ENCODE measurements around the gene MCCD1.
"Not testable (repeated sequence)": the region's sequence is repeated elsewhere in the genome, so short reads cannot be mapped to it uniquely, and the experiment has no call there.

MCCD1 gene, protein sequence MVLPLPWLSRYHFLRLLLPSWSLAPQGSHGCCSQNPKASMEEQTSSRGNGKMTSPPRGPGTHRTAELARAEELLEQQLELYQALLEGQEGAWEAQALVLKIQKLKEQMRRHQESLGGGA

DNA sequence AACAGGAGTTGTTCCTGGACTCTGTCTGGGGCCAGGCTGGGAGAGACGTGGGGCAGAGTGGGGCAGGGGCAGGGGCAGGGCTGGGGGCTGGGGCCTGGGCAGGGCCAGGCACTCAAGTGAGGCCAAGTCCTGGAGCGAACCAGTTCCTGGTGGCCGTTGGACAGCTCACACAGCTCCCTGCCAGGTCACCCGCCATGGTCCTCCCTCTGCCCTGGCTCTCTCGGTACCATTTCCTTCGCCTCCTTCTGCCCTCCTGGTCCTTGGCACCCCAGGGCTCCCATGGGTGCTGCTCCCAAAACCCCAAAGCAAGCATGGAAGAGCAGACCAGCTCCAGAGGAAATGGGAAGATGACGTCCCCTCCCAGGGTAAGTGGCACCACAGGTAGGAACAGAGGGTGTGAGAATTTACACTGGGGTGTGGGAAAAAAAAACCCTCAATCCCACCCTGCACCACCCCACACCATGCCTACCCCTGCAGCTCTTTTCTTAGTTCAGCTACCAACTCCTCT lies at the start of gene MCCD1:
TSS of gene MCCD1 (plus strand) at position 142 of the 508 bp plus-strand sequence. CDS start at position 195, 53 bp downstream.
- no peak for DNase-seq

DNA sequence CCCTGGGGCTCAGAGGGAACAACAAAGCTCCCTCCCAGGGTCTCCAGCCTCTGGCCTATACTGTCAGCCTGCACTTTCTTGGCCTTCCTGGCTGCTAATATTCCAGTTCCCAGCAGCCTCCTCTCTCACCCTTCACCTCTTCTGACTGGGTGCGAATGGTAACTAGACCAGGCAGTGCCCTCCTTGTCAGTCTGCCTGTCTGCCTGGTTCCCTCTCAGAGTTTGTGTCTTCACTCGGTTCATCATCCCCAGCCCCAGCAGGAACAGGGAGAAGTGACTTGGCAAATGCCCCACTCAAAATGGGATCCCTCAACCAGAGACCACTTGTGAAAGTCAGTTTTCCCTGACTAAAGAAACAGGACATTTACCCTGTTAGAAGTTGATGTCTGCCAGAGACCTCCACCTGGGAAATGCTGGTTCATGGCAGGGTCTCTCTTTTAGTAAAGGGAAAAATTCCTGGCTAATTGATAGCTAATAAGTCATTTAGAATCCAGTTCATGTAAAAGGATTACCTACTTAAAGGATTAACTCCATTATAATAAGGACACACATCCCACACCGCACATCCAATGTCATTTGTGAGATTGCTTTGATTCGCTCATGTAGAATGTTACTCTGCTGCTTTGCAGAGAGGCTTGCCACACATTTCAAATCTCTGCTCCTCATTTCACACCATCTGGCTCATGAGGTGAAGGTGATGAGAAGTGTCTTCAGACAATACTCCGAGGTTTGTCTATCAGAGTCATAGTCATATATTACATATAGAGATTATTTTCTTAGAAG lies 49.4 kb upstream of the MCCD1 start:
- DNase-seq = no peak

DNA sequence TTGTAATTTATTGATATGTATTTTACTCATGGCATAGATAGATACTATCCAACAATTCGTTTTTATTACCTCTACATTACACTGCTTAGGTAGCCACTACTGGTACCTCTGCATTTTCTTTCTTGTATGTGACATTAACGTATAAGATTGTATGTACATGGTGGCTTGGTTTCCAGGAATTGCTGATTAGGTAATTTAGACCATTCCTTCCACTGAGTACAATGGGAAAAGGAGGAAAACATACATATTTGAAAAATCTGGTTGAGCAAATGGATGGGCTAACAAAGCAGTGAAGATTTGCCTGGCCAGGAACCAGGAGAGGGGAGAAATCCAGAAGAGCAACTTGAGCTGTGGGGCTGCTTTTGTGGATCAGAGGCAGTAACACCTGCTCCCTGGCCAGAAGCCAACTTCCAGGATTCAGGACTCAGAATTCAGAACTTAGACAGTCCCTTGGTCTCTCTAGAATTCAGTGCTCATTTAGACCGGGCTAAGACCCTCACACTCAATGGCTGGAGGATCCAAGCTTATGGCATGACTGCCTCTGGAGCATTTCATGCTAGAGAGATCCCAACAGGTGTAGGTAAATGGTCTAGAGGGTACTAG lies 48.7 kb upstream of the MCCD1 start:
- no peak for DNase-seq

DNA sequence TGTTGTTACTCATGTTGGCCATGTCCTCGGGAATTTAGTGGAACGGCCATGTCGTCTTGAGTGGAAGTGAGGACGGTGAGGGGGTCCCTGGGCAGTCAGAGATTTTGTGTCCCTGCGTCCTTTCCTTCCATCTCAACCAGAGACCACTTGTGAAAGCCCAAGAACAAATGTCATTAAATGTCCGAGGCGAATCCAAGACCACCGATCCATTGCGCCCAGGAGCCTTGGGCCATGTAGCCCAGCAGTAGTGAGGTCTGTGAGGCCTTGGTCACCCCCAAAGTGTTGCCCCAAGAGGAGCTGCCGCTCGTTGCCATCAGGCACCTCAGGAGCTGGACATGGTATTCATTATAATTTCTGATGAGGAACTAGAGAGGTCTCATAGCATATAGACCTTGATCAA lies 48.2 kb upstream of the MCCD1 start:
- no peak for DNase-seq

DNA sequence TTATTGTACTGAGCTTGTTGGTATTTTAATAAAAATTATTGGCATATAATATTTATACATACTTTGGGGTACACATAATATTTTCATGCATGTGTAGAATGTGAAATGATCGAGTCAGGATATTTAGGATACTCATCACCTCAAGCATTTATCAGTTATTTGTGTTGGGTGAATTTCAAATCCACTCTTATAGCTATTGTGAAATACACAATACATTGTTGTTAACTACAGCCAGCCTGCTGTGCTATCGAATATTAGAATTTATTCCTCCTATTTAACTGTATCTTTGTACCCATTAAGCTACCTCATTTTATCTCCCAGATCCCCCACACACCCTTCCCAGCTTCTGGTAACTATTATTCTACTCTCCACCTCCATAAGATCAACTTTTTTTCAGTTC lies 45.4 kb upstream of the MCCD1 start:
- no peak for DNase-seq

DNA sequence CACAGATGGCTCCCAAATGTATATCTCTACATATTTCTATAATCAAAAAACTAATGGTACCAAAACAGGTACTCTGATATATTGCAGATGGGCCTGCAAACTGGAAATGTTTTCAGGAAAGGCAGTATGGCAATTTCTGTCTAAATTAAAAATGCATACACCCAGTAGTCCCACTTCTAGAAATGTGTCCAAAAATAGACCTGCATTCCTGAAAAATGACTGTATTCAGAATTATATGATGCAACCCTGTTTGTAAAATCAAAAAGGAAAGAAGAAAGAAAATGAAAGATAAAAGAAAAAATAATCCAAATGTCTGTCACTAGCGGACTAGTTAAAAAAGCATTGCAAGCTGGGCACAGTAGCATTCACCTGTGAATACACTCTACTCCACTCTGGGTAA lies 43.7 kb upstream of the MCCD1 start:
- no peak for DNase-seq

DNA sequence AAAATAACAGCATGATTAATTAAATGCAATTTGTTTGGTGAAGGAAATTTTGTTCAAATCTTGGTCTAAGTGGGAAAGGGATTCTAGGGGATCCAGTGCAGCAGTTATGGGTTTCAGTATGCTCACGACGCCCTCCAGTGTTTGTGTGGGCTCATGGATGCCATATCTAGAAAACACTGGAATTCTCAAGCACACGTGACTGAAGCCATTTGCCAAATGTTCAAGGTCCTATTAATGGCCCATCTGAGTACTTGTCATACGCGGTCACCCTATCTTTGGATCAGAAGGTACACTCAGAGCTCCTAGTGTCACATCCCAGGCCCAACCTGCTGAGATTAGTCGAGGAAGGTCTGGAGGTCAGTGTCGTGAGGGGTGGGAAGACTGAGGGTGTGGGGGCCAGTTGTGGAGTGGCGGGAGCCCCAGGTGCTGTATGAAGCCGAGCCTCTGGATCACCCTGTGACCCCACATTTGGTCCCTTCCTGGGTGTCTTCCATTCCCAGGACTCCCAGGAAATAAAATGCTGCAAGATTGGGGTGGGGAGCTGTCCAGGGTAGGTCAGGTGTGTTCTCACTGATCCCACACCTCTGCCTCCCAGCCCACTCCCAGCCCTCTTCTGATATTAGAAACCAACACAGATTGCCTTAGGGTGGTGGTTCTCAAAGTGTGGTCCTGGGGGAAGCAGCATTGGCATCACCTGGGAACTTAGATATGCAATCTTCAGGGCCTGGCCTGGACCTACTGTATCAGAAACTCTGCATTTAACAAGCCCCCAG lies 42.5 kb upstream of the MCCD1 start:
- DNase-seq = not testable (repeated sequence)

DNA sequence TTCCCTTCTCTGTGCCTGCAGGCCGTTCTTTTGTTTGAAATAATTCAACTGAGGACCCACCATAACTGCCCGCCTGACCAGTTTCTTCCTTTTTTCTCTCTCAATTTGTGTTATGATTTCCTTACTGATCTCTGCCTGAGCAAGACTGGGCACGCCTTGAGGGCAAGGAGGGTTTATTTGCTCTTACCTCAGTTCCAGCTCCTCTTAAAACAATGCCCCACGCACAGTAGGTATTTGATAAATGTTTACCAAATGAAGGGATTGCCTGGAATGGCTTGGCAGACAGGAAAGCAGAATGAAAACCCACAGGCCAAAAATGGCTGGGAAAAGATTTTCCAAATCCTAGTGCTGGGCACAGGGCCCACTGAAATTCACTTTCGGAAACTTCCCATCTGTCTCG lies 41.1 kb upstream of the MCCD1 start:
- DNase-seq = not testable (repeated sequence)

DNA sequence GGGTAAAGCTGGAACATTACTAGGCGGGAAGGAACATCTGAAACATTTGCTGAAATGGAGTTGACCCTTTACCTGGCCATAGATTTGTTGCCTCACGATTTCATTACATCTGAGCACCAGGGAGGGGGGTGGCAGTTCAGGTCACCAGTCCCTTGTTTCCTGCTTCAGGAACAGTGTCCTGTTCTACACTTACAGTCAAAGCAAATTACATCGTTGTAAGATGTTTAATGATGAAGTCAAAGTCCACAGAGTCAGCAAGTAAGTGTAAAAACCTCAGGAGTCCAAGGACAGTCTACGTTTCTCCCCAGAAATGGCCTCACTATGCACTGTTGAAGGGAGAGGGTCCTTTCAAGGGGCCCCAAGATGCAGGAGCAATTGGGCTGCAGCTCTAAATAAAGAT lies 39.7 kb upstream of the MCCD1 start:
- no peak for DNase-seq

DNA sequence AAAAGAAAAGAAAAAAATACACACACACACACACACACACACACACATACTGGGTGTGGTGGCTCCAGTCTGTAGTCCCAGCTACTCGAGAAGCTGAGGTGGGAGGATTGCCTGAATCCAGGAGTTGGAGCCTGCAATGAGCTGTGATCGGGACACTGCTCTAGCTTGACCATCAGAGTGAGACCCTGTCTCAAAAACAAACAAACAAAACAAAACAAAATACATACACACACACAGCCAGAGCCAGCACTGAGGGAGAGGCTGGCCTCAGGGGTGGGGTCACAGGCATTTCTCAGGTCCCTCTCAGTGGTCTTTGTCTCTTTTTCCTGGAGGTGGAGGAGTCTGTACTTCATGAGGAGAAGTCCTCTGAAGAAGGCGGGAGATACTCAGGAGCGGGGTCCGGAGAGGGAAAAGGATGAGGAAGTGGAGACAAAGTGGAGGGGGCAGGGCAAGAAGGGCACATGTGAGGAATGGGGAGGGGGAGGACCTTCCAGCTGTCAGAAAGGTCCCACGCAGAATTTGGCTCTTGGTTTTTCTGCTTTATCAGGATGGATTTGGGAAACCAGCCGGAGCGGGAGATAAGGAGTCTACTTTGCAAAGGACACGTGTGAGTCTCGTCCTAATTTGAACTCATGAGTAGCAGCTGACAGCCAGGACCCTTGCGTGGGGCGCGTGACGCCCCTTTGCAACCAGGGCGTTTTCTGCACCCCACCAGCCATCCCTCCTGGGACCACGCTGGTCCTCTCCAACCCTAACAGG lies 38.5 kb upstream of the MCCD1 start:
- DNase-seq = no peak

DNA sequence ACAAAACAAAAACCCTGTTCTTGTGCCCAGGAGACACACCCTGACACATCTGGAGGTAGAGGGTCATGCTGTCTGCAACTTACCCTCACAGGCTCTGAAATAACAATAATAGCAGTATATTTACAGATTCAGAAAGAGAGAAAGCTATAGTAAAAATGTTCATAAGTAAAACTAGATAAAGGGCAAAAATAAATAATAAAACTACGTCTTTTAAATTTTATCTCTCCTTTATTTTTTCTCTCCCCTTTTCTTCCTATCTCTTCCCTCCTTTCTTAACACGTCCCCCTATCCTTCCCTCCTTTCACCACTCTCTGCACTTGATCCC lies 35.2 kb upstream of the MCCD1 start:
- DNase-seq = not testable (repeated sequence)

DNA sequence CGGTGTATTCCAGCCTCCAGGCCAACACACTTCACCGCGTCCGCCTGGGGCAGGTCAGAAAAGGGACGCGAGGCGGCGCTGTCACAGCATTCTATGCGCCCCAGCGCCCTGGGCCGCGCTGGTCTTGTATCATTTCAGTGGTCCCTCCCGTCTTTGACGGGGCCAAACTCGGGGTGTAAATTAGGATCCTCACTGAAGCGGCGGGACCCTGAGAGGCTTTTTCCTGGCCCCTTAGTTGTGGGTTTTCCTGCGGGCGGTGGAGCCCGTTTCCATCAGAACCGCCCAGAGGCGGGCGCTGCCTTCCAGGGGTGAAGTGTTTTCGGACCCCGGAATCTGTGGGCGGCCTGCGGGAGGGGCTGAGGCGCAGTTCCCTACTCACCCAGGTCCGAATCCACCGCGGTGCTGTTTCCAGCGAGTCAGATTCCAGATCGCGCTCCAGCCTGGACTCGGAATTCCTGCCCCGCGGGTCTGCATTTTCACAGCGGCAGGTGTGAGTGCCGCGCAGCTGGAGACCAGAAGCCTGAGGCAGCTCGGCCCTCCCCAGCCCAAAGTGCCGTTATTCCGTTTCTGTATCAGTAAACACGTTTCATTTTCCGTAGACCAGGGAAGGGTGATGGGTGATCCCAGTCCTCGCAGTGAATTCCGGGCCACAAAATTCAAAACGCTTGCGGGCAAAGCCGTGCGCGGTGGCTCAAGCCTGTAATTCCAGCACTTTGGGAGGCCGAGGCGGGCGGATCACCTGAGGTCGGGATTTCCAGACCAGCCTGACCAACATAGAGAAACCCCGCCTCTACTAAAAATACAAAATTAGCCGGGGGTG lies 34.7 kb upstream of the MCCD1 start:
- peak; percentile 69 to 77 for DNase-seq

DNA sequence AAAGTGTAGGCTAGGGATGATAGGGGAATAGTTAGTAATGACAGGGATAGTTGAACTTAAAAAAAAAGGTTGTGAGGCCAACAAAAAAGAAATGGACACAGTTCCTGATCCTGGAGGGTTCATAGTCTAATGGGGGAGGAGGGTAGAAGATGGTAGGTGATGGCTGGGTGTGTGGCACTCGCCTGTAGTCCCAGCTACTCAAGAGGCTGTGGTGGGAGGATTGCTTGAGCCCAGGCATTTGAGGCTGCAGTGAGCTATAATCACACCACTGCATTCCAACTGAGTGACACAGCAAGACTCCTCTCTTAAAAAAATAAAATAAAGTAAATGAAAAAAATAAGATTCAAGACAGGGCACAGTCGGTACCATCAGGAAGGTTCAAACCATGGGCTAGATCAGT lies 33.2 kb upstream of the MCCD1 start:
- DNase-seq = no peak

DNA sequence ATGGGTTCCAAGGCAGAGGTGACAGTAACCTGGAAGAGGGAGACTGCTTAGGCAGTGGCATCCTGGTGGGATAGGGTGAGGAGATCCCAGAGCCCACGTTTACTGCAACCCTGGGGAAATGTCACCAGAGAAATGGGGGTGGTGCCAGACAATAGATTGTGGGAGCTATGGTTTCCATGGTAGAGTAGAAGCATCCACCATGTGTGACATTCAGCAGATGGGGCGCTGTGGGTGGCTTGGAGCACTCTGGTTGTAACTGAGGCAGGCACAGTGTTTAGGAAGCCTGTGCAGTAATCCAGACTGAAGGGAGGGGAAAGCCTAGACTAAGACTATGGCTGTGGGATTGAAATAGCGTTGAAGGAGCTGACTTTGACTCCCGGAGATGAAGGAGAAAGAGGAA lies 31.9 kb upstream of the MCCD1 start:
- DNase-seq = not testable (repeated sequence)

DNA sequence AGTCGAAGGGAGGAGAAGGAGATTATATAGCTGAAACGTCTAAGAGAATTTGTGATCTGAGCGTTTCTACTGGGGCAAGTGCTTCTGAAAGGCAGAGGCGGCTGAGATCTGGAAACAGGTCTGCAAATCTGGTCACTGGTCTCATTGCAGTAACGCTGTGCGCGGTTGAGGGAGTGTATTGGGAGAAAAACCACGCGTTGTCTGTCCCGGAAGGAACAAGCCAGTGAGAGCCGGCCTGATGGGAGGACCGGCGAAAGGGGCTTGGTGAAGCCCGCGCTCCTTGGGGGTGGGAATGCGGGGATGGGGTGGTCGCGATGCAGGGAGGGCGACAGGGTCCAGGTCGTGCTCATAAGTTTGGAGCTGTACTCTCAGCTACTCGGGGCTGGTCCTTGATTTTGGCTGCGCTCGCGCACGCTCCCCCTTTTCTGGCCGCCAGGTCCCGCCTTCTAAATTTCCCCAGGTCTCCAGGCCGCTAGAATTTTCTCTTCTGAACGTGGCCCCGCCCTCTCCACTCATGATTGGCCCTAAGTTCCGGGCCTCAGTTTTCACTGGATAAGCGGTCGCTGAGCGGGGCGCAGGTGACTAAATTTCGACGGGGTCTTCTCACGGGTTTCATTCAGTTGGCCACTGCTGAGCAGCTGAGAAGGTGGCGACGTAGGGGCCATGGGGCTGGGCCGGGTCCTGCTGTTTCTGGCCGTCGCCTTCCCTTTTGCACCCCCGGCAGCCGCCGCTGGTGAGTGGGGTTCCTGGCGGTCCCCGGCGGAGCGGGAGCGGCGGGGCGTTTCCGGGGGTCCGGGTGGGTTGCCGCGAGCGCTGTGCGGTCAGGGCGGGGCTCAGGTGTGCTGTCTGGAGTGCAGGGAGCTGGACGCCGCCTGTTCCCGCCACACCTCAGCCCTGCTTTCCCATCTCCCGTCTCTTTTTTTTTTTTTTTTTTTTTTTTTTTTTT lies 31.0 kb upstream of the MCCD1 start, which contains the start of gene MICB:
TSS of gene MICB (plus strand) at position 615 of the 946 bp plus-strand sequence. CDS start at position 664, 49 bp downstream.
- peak; percentile 84 to 88 for DNase-seq

DNA sequence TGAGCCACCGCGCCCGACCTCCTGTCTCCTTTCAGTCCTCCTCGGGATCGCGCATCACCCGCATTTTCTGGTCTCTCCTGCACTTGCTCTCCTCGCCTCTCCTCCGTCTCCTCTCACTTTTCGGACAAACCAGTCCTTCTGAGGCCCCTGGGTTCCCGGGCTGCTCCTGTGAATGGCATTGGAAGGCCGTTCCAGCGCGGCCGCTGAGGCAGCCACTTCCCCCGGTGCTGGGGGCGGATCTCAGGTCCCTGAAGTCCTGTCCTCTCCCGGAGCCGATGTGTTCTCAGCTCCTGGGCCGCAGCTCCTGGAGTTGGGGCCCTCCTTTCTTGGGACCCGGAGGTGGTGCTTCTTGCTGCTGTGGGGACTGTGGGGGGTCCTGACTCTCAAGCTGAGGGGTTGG lies 30.0 kb upstream of the MCCD1 start:
- no peak for DNase-seq

DNA sequence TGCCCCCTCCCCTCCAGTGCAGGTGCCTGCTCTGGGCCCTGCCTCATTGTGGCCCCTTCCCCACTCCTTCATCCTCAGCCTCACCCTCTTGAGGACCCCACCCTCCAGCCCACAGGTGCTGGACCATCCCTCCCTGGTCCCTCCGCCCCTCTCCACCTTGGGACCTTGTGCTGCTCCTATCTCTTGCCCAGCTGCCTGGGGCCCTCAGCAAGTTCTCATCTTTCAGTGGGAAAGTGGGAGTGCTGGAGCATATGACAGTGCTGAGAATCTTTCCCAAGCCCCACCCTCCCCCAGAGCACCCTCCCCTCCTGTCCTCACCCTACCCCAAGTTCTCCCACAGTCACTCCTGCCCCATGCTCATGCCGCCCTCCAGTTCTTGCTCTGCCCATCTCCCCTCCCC lies 29.1 kb upstream of the MCCD1 start:
- DNase-seq = not testable (repeated sequence)

DNA sequence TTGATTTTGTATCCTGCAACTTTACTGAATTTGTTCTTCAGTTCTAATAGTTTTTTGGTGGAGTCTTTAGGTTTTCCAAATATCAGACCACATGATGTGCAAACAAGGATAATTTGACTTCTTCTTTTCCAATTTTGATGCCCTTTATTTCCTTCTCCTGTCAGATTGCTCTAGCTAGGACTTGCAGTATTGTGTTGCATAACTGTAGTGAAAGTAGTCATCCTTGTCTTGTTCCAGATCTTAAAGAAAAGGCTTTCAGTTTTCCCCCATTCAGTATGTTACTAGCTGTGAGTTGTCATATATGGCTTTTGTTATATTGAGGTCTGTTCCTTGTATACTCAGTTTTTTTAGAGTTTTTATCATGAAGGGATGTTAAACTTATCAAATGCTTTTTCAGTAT lies 26.2 kb upstream of the MCCD1 start:
- no peak for DNase-seq

DNA sequence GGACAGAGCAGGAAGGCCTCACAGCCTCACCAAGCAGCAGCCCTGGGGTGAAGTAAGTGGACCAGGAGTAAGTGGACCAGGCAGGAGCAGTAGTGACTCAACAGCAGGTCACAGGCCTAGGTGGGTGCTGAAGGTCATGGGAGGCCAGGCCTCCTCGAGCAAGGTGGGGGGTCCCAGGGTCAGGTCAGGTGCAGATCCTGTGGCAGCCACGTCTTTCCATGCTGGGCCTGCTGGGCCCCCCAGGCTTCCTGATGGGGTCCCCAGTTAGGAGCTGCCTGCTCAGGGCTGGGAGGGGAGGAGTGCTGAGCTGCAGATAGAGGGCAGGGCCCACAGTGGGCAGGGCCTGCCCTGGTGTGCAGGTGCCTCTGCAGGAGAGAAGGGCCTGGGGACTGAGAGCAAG lies 19.7 kb upstream of the MCCD1 start:
- not testable (repeated sequence) for DNase-seq

DNA sequence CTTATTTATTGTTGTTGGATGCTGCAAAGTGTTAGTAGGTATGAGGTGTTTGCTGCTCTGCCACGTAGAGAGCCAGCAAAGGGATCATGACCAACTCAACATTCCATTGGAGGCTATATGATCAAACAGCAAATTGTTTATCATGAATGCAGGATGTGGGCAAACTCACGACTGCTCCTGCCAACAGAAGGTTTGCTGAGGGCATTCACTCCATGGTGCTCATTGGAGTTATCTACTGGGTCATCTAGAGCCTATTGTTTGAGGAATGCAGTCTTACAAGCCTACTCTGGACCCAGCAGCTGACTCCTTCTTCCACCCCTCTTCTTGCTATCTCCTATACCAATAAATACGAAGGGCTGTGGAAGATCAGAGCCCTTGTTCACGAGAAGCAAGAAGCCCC lies 18.8 kb upstream of the MCCD1 start:
- no peak for DNase-seq
